ENCODE results near the gene FALEC. TPM values are rescaled to one million over a fixed set of nuclear protein-coding genes. Genes with fewer than 3 reads are reported as not detected.

The FALEC gene
- total and polyA plus RNA-seq, 5 experiments from 2014 or later = 0.38 to 1.9 (median 1.3) TPM; not detected in 2

DNA sequence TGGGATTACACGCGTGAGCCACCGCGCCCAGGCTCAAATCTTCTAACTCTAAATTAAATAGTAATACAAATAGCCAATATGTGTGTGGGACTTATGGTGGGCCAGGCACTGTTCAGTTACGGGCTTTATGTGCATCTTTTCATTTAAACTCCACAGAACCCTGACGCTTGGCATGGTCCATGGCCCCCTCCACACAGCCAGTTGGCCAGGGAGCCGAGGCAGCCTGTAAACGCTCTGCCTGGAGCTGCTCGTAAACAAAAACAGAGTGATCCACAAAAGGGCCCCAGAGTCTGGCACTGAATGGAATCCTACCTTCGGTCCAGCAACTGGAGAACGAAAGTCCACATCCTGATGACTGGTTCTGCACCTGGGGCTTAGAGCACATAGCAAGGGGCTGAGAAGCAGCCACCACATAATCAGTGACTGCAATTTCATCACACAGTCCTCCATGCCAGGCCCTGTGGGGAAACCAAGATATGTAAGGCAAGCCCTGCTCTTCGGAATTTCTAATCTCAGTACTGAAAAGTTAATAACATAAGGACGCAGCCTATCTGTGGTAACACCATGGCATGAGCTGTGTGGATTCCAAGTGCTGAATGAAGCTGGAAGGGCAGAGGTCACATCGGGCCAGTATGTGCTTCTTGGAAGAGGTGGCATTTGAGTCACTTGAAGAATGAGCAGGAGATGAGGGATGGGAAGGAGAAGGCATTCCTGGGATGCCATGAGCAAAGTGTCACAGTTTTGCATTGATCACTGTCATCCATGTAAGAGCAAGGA, 20.1 kb downstream of the FALEC start:
- Mint-ChIP-seq H3K9me3 (no peaks in the 10 kb centered on the region), H3K27me3 (peaks cover 0 to 4% (median 0%) of the 10 kb centered on the region in 5 donors), H3K36me3 (no peaks in the 10 kb centered on the region), H3K4me3 (no peak overlapping the region), H3K27ac (no peak overlapping the region), H3K4me1 (peaks cover 1 to 7% (median 3%) of the 10 kb centered on the region in 4 donors)
- DNase-seq (no peak), ATAC-seq (no peak)
- POLR2A ChIA-PET = no interaction called here

- no peak for DNase-seq
- POLR2A ChIA-PET = interaction anchor here (0.6 to 1.4 kb wide), 2 partner anchors 20 to 161 kb away, joined by 3 read pairs; no protein-coding TSS in a partner anchor
- Mint-ChIP-seq H3K4me1 (peaks cover 1 to 7% (median 3%) of the 10 kb centered on the region in 4 donors), H3K36me3 (no peaks in the 10 kb centered on the region), H3K4me3 (no peak overlapping the region), H3K27me3 (peaks cover 0 to 4% (median 0%) of the 10 kb centered on the region in 5 donors), H3K27ac (no peak overlapping the region), H3K9me3 (no peaks in the 10 kb centered on the region)
- no peak for ATAC-seq
Observed at GRCh38 chr1:150536836-150537731, 21.5 kb downstream of the FALEC start.

GRCh38 chr1:150537732-150538684, 22.5 kb downstream of the FALEC start:
- ATAC-seq (no peak), DNase-seq (no peak)
- Mint-ChIP-seq H3K9me3 (no peaks in the 10 kb centered on the region), H3K27ac (peak overlapping the region in 3 of 10 donors; percentile 29 to 60 (median 33)), H3K4me1 (peaks cover 0 to 3% (median under 1%) of the 10 kb centered on the region in 4 donors), H3K4me3 (no peak overlapping the region), H3K36me3 (peaks cover 0 to 2% (median 0%) of the 10 kb centered on the region in 3 donors), H3K27me3 (peaks cover 0 to 9% (median 0%) of the 10 kb centered on the region in 5 donors)
- POLR2A ChIA-PET = interaction anchor here (0.6 to 1.4 kb wide), 2 partner anchors 21 to 162 kb away, joined by 3 read pairs; no protein-coding TSS in a partner anchor

- ATAC-seq = no peak
- Mint-ChIP-seq H3K4me3 (no peak overlapping the region), H3K4me1 (peaks cover 0 to 6% (median 5%) of the 10 kb centered on the region in 4 donors), H3K27me3 (peaks cover 8 to 46% (median 19%) of the 10 kb centered on the region in 5 donors), H3K27ac (peak overlapping the region in 1 of 10 donors; percentile 27), H3K9me3 (no peaks in the 10 kb centered on the region), H3K36me3 (peaks cover 0 to 2% (median 0%) of the 10 kb centered on the region in 3 donors)
- no peak for DNase-seq
- POLR2A ChIA-PET = no interaction called here
Observed at GRCh38 chr1:150543500-150544143, 28.1 kb downstream of the FALEC start.

- DNase-seq (no peak), ATAC-seq (no peak)
- H3K27me3 Mint-ChIP-seq = peaks cover 8 to 46% (median 19%) of the 10 kb centered on the region in 5 donors
- H3K4me1 Mint-ChIP-seq = peaks cover 0 to 6% (median 4%) of the 10 kb centered on the region in 4 donors
- H3K9me3 Mint-ChIP-seq = no peaks in the 10 kb centered on the region
- no peak overlapping the region for H3K4me3 Mint-ChIP-seq
- H3K27ac Mint-ChIP-seq = no peak overlapping the region
- H3K36me3 Mint-ChIP-seq = peaks cover 0 to 2% (median 0%) of the 10 kb centered on the region in 3 donors
- POLR2A ChIA-PET = no interaction called here
Observed at GRCh38 chr1:150544204-150544603, 28.7 kb downstream of the FALEC start.

DNA sequence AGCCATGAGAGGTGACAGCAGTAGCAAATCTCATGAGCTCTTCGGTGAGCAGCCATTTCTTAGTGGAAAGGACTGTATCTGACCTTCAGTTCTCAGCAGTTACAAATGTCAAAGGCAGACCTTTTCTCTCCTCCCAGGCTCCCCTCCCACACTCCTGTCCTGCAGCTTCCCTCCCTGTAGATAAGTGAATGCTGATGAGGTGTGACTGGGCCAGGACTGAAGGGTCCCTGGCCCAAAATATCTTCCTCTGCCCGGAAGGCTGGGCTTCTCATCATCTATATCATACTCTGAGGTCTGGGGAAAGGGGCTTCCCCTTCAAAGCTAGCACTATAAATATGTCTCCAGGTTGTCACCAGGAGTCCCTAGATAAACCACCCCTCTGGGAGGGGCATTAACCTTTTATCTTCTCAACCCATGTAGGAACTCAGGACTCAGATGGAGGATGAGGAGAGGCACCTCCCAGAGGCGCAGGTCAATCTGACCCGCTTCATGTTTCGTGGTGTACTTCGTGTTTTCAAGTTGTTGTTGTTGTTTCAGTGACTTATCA, 30.0 kb downstream of the FALEC start:
- ATAC-seq = no peak
- DNase-seq = no peak
- peaks cover 5 to 12% (median 10%) of the 10 kb centered on the region in 4 donors for H3K4me1 Mint-ChIP-seq
- no peak overlapping the region for H3K4me3 Mint-ChIP-seq
- POLR2A ChIA-PET = interaction anchor here (5.5 kb wide), 1 partner anchor 15 kb away, joined by 28 read pairs; no protein-coding TSS in a partner anchor
- no peaks in the 10 kb centered on the region for H3K9me3 Mint-ChIP-seq
- peaks cover 0 to 2% (median 0%) of the 10 kb centered on the region in 3 donors for H3K36me3 Mint-ChIP-seq
- no peak overlapping the region for H3K27ac Mint-ChIP-seq
- H3K27me3 Mint-ChIP-seq = peaks cover 13 to 51% (median 21%) of the 10 kb centered on the region in 5 donors

GRCh38 chr1:150546294-150546937, 30.9 kb downstream of the FALEC start:
- H3K27me3 Mint-ChIP-seq = peaks cover 13 to 51% (median 21%) of the 10 kb centered on the region in 5 donors
- no peaks in the 10 kb centered on the region for H3K9me3 Mint-ChIP-seq
- peaks cover 5 to 19% (median 17%) of the 10 kb centered on the region in 4 donors for H3K4me1 Mint-ChIP-seq
- peaks cover 0 to 2% (median 0%) of the 10 kb centered on the region in 3 donors for H3K36me3 Mint-ChIP-seq
- ATAC-seq (no peak), DNase-seq (no peak)
- H3K27ac Mint-ChIP-seq = no peak overlapping the region
- POLR2A ChIA-PET = interaction anchor here (5.5 kb wide), 1 partner anchor 14 kb away, joined by 28 read pairs; no protein-coding TSS in a partner anchor
- peak overlapping the region in 1 of 10 donors; percentile 65 for H3K4me3 Mint-ChIP-seq

DNA sequence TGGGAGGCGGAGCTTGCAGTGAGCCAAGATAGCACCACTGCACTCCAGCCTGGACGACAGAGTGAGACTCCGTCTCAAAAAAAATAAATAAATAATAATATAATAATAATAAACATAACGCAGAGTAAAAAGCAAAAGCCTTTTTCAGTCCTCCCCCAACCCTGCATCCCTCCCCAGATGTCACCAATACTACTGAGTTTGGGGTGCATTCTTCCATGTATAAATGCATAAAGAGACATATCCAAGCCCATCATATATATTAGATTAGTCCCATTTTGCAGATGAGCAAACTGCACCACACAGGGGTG, 32.7 kb downstream of the FALEC start:
- H3K4me3 Mint-ChIP-seq = peak overlapping the region; percentile 51 to 87 (median 80)
- DNase-seq (no peak), ATAC-seq (no peak)
- H3K27ac Mint-ChIP-seq = peak overlapping the region in 2 of 10 donors; percentile 29 to 67
- no peaks in the 10 kb centered on the region for H3K9me3 Mint-ChIP-seq
- H3K4me1 Mint-ChIP-seq = peaks cover 7 to 30% (median 24%) of the 10 kb centered on the region in 4 donors
- POLR2A ChIA-PET = interaction anchor here (1.1 to 5.5 kb wide), 2 partner anchors 12 to 19 kb away, joined by 4 to 28 read pairs; no protein-coding TSS in a partner anchor
- H3K36me3 Mint-ChIP-seq = no peaks in the 10 kb centered on the region
- peaks cover 13 to 46% (median 21%) of the 10 kb centered on the region in 5 donors for H3K27me3 Mint-ChIP-seq

GRCh38 chr1:150548632-150549495, 33.3 kb downstream of the FALEC start, which contains the start of gene ADAMTSL4:
Gene ADAMTSL4, plus strand, starts transcription at chr1:150549408. Its CDS starts 2,881 bp downstream, at chr1:150552289.
- Mint-ChIP-seq H3K27ac (peak within 1 kb of the TSS in 5 of 10 donors; percentile 18 to 81 (median 59)), H3K4me3 (peak within 1 kb of the TSS; percentile 71 to 89 (median 82)), H3K9me3 (no peaks in the 10 kb centered on the region), H3K36me3 (no peaks in the 10 kb centered on the region), H3K27me3 (peaks cover 13 to 41% (median 17%) of the 10 kb centered on the region in 5 donors), H3K4me1 (peaks cover 7 to 30% (median 24%) of the 10 kb centered on the region in 4 donors)
- ATAC-seq = peak; percentile 81 to 83
- peak in 2 of 10 donors; percentile 38 to 45 for DNase-seq
- POLR2A ChIA-PET = interaction anchor here (0.6 to 5.5 kb wide), 3 partner anchors 9 to 19 kb away, joined by 4 to 28 read pairs (median 5); no protein-coding TSS in a partner anchor
